Heart right ventricle (tissue), 16 donors: ENCODE measurements around the gene CNTROB. TPM values are rescaled to one million over a fixed set of nuclear protein-coding genes. Genes with fewer than 3 reads are reported as not detected.
A peak's percentile ranks its signal among the peaks of the same experiment; 100 is the strongest.

ENCODE experiments used
- ATAC-seq, 8 donors: fragments of 200-7000 bp; cut with Tn5 transposase; one replicate each; pipeline ENCODE4 v1.9.1; 2020; ENCODE audit warnings: mild to moderate bottlenecking in 8 of 8, moderate library complexity in 8 of 8, moderate number of reproducible peaks in 1 of 8
- DNase-seq, 2 donors: peaks; one replicate each; pipeline ENCODE4 v3.0.0-alpha.2; 2020
- H3K27ac ChIP-seq, 10 donors: fragments of 200-600 bp; sonication (generic) in 2 of 10; one replicate each; pipeline versions ENCODE4 v1.5.0 to v1.8.0; 2020 to 2022; ENCODE audit warnings: mild to moderate bottlenecking in 3 of 10
- H3K27me3 ChIP-seq, 7 donors: fragments of 200-600 bp; one replicate each; pipeline ENCODE4 v1.8.0; 2021 to 2022; ENCODE audit warnings: mild to moderate bottlenecking in 2 of 7
- H3K36me3 ChIP-seq, 9 donors: fragments of 200-600 bp; sonication (generic) in 1 of 9; one replicate each; pipeline versions ENCODE4 v1.5.0 to v1.8.0; 2020 to 2022; ENCODE audit warnings: mild to moderate bottlenecking in 2 of 9
- H3K4me1 ChIP-seq, 9 donors: fragments of 200-600 bp; sonication (generic) in 1 of 9; one replicate each; pipeline versions ENCODE4 v1.5.0 to v1.8.0; 2020 to 2022; ENCODE audit warnings: mild to moderate bottlenecking in 4 of 9
- H3K4me3 ChIP-seq, 10 donors: fragments of 200-600 bp; sonication (generic) in 2 of 10; one replicate each; pipeline versions ENCODE4 v1.5.0 to v1.8.0; 2020 to 2022; ENCODE audit warnings: mild to moderate bottlenecking in 7 of 10, moderate library complexity in 2 of 10
- H3K9me3 ChIP-seq, 11 donors: fragments of 200-600 bp in 10 of 11; sonication (generic) in 2 of 11; one replicate each; pipeline versions ENCODE4 v1.5.0 to v1.8.0; 2013 to 2022; ENCODE audit warnings: mild to moderate bottlenecking in 2 of 11, control low read depth in 1 of 11, moderate library complexity in 1 of 11
- WGBS, 2 donors: extraction: QIAGEN DNeasy Blood & Tissue Kit; methylation state at CpG; one replicate each; pipeline ENCODE4 v1.1.7; 2013; ENCODE audit warnings: inconsistent platforms in 1 of 2; 5-methylcytosine and 5-hydroxymethylcytosine counted together
- intact Hi-C, 10 donors: fragments of 100-400 bp; cut with DNase I; formaldehyde crosslinking; loops; one replicate each; pipeline versions ENCODE4 v1.11.1 to v1.14.2; 2022
- long read RNA-seq, 3 donors: library from polyadenylated mRNA; unstranded; transcript quantifications; one replicate each; pipeline ENCODE4 v2.0.0, GENCODE V29; 2020 to 2021
- polyA plus RNA-seq, 2 donors: library from polyadenylated mRNA; stranded (reverse); fragments of 200-250 nt; gene quantifications; one replicate each; pipeline ENCODE4 v1.2.3, GENCODE V29; 2013
- total RNA-seq, 10 donors: library from RNA; stranded (reverse); fragmentation: NEBNext Ultra II Directional in 3 of 10; extraction: Animal tissue kit (Norgen Biotek cat#: 25700) in 3 of 10; gene quantifications; one replicate each; pipeline versions ENCODE4 v1.2.1 to v1.2.4, GENCODE V29; 2021 to 2023
- TF ChIP-seq, protein P1 (sequence below), 9 donors: fragments of 200-600 bp; sonication (generic) in 2 of 9; IDR thresholded peaks; one replicate each; pipeline versions ENCODE4 v1.5.0 to v1.8.0; 2021 to 2022; ENCODE audit warnings: antibody characterized with exemption in 9 of 9, mild to moderate bottlenecking in 5 of 9, moderate library complexity in 1 of 9
- donor health status: Arrhythmogenic right ventricular cardiomyopathy.
- donor health status: ischemic (EF 13 %, LVEDD 7.1; RV severe dilation, severe dysfunction).
- donor health status: healthy with polysubstance abuse.
- donor health status: DM: no; HTN: yes; CAD: no.
- donor health status: DM: no; HTN: no; CAD: no.
- donor health status: ischemic (EF 25% LVEDD 6.9; RV normal size, moderate dysfunction).
- donor health status: ischemic (EF 25% LVEDD 5.7; RV mildly dilated, moderate dysfunction).
- donor health status: healthy.
- donor health status: DM: yes; HTN: yes; CAD: no.
- donor health status: Ischemic cardiomyopathy.
- donor health status: ischemic (EF 35%, LVEDD 5.7; RV mildly dilated, moderate dysfunction).
- donor health status: nonischemic (EF 11% LVEDD 7.7; RV severe dilation, severe dysfunction).
- donor health status: DM: yes; HTN: yes; CAD: no.
- donor health status: PGD.
- donor health status: ischemic (EF 29% LVEDD 5.4; RV normal size, mild dysfunction).
- donor health status: nonischemic (EF 23%, LVEDD 6.1; RV moderate dilation, normal function).

The CNTROB gene
- 10 to 100 TPM in 7 of 10 donors, 1 to 10 TPM in 3; 7.8 to 14.4 (median 10.7) TPM for total RNA-seq
- 10 to 100 TPM; 11.1 to 19.8 TPM for polyA plus RNA-seq
- long read RNA-seq, donor 1, partial matches to known transcripts: 2 of 7 reads
- long read RNA-seq, donor 1, other reads (novel, unspliced or antisense): 4 of 7 reads
- long read RNA-seq, donor 2, partial matches to known transcripts: 5 of 17 reads
- long read RNA-seq, donor 2, other reads (novel, unspliced or antisense): 8 of 17 reads
- long read RNA-seq, donor 3, partial matches to known transcripts: 6 of 14 reads
- long read RNA-seq, donor 3, other reads (novel, unspliced or antisense): 4 of 14 reads

DNA sequence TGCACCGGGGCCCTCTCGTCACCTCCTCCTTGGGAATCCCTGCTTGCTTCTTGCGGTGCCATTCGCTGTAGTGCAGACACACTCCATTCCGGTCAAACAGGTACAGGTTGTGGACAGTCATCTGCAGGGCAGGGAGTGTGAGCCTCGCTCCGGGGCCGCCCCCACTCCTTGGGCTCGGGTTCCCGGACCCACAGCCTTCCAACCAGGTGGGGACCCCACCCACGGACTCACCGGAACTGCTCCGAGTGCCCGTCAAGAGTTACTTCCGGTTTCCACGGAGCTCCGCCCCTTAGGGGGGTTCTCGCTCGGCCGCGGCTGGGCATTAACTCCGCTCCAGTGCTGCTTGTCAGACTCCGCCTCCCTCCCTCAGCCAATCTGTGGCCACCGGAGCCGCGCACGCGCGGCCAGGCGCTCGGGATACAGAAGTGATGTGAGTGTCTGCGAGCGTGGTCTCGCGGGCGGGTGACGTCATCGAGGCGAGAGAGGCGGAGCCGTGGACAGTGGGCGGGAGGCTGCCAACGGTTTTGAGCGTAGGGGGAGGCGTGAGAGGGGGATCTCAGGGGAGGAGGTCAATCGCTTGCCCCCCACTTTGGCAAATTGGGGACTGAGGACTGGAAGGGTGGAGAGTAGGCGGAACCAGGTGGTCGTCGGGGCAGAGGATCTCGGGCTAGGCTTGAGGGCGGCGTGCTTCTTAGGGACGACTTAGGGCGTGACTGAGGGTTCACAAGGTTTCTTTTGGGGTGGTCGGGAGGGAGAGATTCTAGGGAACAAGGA, at the start of gene CNTROB, which contains the start of gene TRAPPC1:
CNTROB (plus strand) TSS at position 498 of the 774 bp plus-strand sequence. CDS start 874 bp downstream, outside the sequence.
TRAPPC1 (minus strand) TSS at position 238 of the 774 bp plus-strand sequence; CDS start at position 121, 117 bp downstream.
- DNase-seq (peak; percentile 99 to 100), ATAC-seq (peak; percentile 98 to 99 (median 99))
- intact Hi-C loops: loop anchor here in 1 of 10 donors (5.0 kb wide), 1 partner anchor 45 kb away; the partner anchor contains the start of gene CHD3
- H3K27ac ChIP-seq: peak within 1 kb of the TSS in 9 of 10 donors; percentile 49 to 92 (median 79)
- H3K27me3 ChIP-seq: no peaks in the 10 kb centered on the region
- H3K4me3 ChIP-seq: peak within 1 kb of the TSS; percentile 46 to 94 (median 77)
- H3K36me3 ChIP-seq: peaks cover 0 to 42% (median 4%) of the 10 kb centered on the region in 9 donors
- peaks cover 2 to 36% (median 22%) of the 10 kb centered on the region in 9 donors for H3K4me1 ChIP-seq
- WGBS, 2 donors: 0% methylated on average over 55 of the region's 55 CpGs
- TF ChIP-seq, protein P1, sequence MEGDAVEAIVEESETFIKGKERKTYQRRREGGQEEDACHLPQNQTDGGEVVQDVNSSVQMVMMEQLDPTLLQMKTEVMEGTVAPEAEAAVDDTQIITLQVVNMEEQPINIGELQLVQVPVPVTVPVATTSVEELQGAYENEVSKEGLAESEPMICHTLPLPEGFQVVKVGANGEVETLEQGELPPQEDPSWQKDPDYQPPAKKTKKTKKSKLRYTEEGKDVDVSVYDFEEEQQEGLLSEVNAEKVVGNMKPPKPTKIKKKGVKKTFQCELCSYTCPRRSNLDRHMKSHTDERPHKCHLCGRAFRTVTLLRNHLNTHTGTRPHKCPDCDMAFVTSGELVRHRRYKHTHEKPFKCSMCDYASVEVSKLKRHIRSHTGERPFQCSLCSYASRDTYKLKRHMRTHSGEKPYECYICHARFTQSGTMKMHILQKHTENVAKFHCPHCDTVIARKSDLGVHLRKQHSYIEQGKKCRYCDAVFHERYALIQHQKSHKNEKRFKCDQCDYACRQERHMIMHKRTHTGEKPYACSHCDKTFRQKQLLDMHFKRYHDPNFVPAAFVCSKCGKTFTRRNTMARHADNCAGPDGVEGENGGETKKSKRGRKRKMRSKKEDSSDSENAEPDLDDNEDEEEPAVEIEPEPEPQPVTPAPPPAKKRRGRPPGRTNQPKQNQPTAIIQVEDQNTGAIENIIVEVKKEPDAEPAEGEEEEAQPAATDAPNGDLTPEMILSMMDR (IDR thresholded peaks at IDR 0.05): no peak
- H3K9me3 ChIP-seq: no peaks in the 10 kb centered on the region

DNA sequence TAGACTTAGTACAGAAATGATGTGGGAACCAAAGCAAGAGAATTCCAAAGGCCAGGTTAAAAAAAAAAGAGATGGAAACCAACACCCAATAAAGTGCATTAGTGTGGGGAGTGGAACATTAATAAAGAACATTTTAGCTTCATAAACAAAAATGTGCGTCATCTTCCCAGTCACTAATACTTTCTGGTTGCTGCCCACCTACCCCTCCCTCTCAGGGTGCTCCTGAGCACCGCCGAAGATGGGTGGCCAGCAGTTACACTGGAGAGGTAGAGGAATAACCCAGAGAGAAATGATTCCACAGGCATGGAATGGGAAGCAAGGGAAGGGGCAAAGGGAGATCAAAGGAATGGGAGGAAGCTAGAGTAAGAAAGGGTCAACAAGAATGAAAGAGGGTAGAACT, 49.4 kb upstream of the CNTROB start:
- peaks cover 3 to 65% (median 41%) of the 10 kb centered on the region in 9 donors for H3K4me1 ChIP-seq

DNA sequence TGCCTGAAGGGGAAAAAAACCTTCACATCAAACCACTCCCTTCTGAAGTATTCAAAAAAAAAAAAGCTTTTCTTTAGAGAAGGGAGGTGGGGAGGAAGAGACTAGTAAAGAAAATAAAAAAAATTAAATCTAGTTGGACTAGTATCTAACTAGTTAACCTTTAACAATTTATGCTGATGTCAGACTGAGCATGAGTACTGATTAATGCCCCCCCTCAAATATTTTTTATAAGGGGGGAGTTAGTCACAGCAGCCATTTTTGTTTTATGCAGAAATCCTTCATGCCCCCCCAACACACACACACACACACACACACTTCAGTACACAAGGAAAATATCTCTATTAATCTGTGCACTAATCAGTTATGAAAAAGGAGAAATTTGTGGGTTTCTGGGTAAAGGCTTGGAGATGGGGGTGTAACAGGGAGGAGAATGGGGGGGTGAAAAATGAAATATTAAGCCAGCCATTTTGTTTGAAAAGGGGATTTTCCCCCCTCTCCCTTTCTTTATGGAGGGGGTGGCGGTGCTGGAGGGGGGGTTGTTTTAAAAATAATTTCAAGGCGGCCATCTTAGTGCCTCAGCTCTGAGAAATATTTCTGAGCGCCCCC, 48.1 kb upstream of the CNTROB start:
- peaks cover 11 to 77% (median 53%) of the 10 kb centered on the region in 9 donors for H3K4me1 ChIP-seq
- H3K36me3 ChIP-seq: peaks cover 0 to 31% (median 10%) of the 10 kb centered on the region in 9 donors
- H3K9me3 ChIP-seq: no peaks in the 10 kb centered on the region
- ATAC-seq (no peak), DNase-seq (no peak)
- H3K27me3 ChIP-seq: no peaks in the 10 kb centered on the region
- H3K4me3 ChIP-seq: peak overlapping the region in 8 of 10 donors; percentile 18 to 78 (median 44)
- intact Hi-C loops: no loop called here
- TF ChIP-seq, protein P1 (IDR thresholded peaks at IDR 0.05): no peak
- 23 to 45% methylated on average over 3 of the region's 3 CpGs for WGBS, 2 donors
- H3K27ac ChIP-seq: peak overlapping the region in 6 of 10 donors; percentile 3 to 94 (median 74)

More for the DNA sequence above, 49.4 kb upstream of the CNTROB start:
- intact Hi-C loops: no loop called here
- 83 to 92% methylated on average over 3 of the region's 3 CpGs for WGBS, 2 donors
- Histone ChIP-seq H3K4me3 (no peak overlapping the region), H3K36me3 (peaks cover 0 to 41% (median 10%) of the 10 kb centered on the region in 9 donors), H3K27me3 (no peaks in the 10 kb centered on the region), H3K27ac (peak overlapping the region in 2 of 10 donors; percentile 57 to 76), H3K9me3 (no peaks in the 10 kb centered on the region)
- ATAC-seq (no peak), DNase-seq (no peak)
- TF ChIP-seq, protein P1 (IDR thresholded peaks at IDR 0.05): no peak
